22Rv1 (cell line): ENCODE measurements around the gene EMID1.

Experiments used
- H3K27ac ChIP-seq: fragments of 450-650 bp; 2 replicates; pipeline ENCODE4 v1.5.1; 2017
- ZFX ChIP-seq: fragments of 450-650 bp; IDR thresholded peaks from 2 replicates; pipeline ENCODE4 v1.6.1; 2017; ENCODE audit warnings: antibody characterized with exemption, borderline replicate concordance
- TF ChIP-seq, protein P1 (sequence below): fragments of 450-650 bp; IDR thresholded peaks from 2 replicates; pipeline ENCODE4 v1.5.1; 2017; ENCODE audit warnings: mild to moderate bottlenecking

EMID1 gene

DNA sequence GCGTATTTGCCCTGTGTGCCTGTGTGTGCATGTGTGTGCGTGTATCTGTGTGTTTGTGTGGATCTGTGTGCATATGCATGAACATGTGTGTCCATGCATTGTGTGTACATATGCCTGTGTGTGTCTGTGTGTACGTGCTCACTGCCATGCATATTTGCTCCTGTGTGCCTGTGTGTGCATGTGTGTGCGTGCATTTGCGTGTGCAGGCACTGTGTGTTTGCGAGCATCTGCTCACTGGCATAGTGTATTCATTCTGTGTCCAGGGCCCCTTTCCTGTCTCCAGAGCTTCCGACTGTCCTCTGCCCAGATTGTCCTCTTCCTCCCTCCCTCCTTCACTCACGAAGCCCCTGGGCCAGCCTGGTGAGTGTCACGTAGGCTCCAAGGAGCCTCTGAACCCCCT, 5.8 kb downstream of the EMID1 start:
- H3K27ac ChIP-seq = no peak overlapping the region
- TF ChIP-seq, protein P1, sequence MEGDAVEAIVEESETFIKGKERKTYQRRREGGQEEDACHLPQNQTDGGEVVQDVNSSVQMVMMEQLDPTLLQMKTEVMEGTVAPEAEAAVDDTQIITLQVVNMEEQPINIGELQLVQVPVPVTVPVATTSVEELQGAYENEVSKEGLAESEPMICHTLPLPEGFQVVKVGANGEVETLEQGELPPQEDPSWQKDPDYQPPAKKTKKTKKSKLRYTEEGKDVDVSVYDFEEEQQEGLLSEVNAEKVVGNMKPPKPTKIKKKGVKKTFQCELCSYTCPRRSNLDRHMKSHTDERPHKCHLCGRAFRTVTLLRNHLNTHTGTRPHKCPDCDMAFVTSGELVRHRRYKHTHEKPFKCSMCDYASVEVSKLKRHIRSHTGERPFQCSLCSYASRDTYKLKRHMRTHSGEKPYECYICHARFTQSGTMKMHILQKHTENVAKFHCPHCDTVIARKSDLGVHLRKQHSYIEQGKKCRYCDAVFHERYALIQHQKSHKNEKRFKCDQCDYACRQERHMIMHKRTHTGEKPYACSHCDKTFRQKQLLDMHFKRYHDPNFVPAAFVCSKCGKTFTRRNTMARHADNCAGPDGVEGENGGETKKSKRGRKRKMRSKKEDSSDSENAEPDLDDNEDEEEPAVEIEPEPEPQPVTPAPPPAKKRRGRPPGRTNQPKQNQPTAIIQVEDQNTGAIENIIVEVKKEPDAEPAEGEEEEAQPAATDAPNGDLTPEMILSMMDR = no peak
- no peak for TF ChIP-seq ZFX

- H3K27ac ChIP-seq = no peak overlapping the region
- no peak for TF ChIP-seq ZFX
- TF ChIP-seq, protein P1 = no peak
Measured at GRCh38 chr22:29212743-29213142, 7.0 kb downstream of the EMID1 start.

DNA sequence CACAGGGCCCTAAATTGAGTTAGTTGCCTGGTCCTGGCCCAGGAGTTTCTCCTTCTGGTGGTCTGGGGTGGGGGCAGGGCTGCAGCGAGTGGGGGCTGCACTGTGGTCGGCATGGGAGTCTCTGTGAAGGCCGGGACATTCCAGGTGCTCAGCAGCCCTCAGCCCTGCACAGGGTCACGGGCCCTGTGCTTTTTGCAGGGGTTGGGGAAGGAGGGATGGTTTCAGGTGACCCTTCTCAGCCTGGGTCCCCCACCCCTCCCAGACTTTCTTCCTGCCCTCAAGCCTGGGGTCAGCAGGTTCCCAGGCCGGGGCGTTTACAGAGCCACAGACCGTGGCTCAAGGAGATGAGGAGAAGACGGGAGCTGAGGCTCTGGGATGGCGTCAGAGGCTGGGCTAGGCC, 7.8 kb downstream of the EMID1 start:
- TF ChIP-seq, protein P1 = no peak
- TF ChIP-seq ZFX = no peak
- H3K27ac ChIP-seq = no peak overlapping the region

GRCh38 chr22:29214232-29214631, 8.5 kb downstream of the EMID1 start:
- no peak overlapping the region for H3K27ac ChIP-seq
- TF ChIP-seq, protein P1 = no peak
- no peak for TF ChIP-seq ZFX

DNA sequence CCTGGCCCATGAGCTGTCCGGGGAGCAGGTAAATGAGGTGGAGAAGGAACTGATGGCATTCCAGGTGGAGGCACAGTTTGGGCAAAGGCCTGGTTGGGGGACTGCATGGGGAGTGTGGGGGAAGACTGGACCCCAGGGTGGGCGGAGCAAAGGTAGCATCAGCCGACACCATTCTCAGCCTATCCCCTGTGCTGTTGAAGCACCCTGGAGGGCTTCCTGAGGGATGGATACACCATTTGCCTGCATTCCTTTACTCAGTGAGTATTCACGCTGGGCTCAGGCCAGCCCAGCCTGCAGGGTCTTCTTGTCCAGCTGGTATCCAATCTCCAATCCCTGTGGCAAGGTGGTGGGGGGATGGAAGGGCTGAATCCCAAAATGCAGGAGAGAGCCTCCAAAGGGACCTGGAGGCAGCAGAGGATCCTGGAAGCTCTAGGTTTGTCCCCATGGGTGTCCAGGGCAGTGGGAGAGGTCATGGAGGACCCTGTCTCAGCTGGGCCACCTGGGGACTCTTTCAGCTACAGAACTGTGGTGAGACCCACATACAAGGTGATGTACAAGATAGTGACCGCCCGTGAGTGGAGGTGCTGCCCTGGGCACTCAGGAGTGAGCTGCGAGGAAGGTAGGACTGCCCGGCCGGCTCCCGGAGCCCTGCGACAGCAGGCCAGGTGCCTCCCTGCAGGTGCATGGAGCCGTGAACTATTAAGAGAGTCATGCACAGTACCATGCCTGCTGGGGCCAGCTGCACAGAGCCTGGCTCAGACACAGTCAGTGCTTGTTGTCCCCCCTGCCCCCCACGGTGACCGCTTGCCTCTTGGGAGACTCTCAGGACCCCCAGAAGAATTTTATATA, 9.5 kb downstream of the EMID1 start:
- no peak overlapping the region for H3K27ac ChIP-seq
- TF ChIP-seq ZFX = no peak
- TF ChIP-seq, protein P1 = no peak

- no peak overlapping the region for H3K27ac ChIP-seq
- TF ChIP-seq ZFX = no peak
- TF ChIP-seq, protein P1 = no peak
Measured at GRCh38 chr22:29216011-29216872, 10.5 kb downstream of the EMID1 start.
